WTC11 (cell line): ENCODE data around the gene PTX4. TPM values are rescaled to one million over a fixed set of nuclear protein-coding genes. Genes with fewer than 3 reads are reported as not detected.

Experiments used
- ATAC-seq: fragments of 200-7000 bp; cut with Tn5 transposase; 2 replicates; pipeline ENCODE4 v1.10.0; 2021; ENCODE audit warnings: mild to moderate bottlenecking, moderate library complexity
- CTCF ChIA-PET: fragments of 300-600 bp; sonication (Branson Sonifier 250); formaldehyde crosslinking; loops from one replicate; lab custom pipeline; 2021; ENCODE audit warnings: antibody characterized with exemption; lab: Charles Lee
- POLR2A ChIA-PET: fragments of 350-600 bp; sonication (Branson Sonifier 250); formaldehyde crosslinking; loops from one replicate; lab custom pipeline; 2021; ENCODE audit warnings: antibody characterized with exemption; lab: Charles Lee
- DNase-seq: peaks from one replicate; pipeline ENCODE4 v3.0.0; 2021; ENCODE audit warnings: low spot score
- H3K27ac Mint-ChIP-seq: 2 replicates; pipeline ENCODE4 v1.8.0; 2021; ENCODE audit warnings: mixed read lengths
- H3K27me3 Mint-ChIP-seq: 2 replicates; pipeline ENCODE4 v1.8.0; 2021; ENCODE audit warnings: low read depth, mild to moderate bottlenecking, moderate library complexity, mixed read lengths
- H3K36me3 Mint-ChIP-seq: 2 replicates; pipeline ENCODE4 v1.8.0; 2021; ENCODE audit warnings: mixed read lengths
- H3K4me1 Mint-ChIP-seq: 2 replicates; pipeline ENCODE4 v1.8.0; 2022; ENCODE audit warnings: mixed read lengths
- H3K4me3 Mint-ChIP-seq: 2 replicates; pipeline ENCODE4 v1.8.0; 2021; ENCODE audit warnings: mild to moderate bottlenecking, moderate library complexity, mixed read lengths
- H3K9me3 Mint-ChIP-seq: 2 replicates; pipeline ENCODE4 v1.8.0; 2021; ENCODE audit warnings: mixed read lengths
- AR ChIP-seq: fragments of 250-450 bp; sonication (Bioruptor Pico); IDR thresholded peaks from 2 replicates; pipeline ENCODE4 v1.9.0; 2021; ENCODE audit warnings: mild to moderate bottlenecking
- ATF1 ChIP-seq: sonication (generic); formaldehyde crosslinking; IDR thresholded peaks from 2 replicates; pipeline ENCODE4 v1.8.1; 2023; ENCODE audit warnings: mild to moderate bottlenecking, moderate library complexity, missing genetic modification reagents
- EMX1 ChIP-seq: fragments of 250-450 bp; sonication (Bioruptor Pico); IDR thresholded peaks from 2 replicates; pipeline ENCODE4 v1.8.0; 2021; ENCODE audit warnings: mild to moderate bottlenecking
- ERG ChIP-seq: fragments of 250-450 bp; sonication (Bioruptor Pico); IDR thresholded peaks from 2 replicates; pipeline ENCODE4 v1.8.0; 2021; ENCODE audit warnings: mild to moderate bottlenecking
- GABPB1 ChIP-seq: sonication (generic); formaldehyde crosslinking; IDR thresholded peaks from 2 replicates; pipeline ENCODE4 v1.8.1; 2023; ENCODE audit warnings: mild to moderate bottlenecking, missing genetic modification reagents
- GRHL2 ChIP-seq: fragments of 250-450 bp; sonication (Bioruptor Pico); IDR thresholded peaks from 2 replicates; pipeline ENCODE4 v1.8.0; 2022; ENCODE audit warnings: mild to moderate bottlenecking, moderate library complexity; ENCODE audit not compliant: insufficient replicate concordance, severe bottlenecking
- KAT7 ChIP-seq: sonication (generic); formaldehyde crosslinking; IDR thresholded peaks from 2 replicates; pipeline ENCODE4 v1.8.1; 2023; ENCODE audit warnings: missing genetic modification reagents, mild to moderate bottlenecking, borderline replicate concordance
- MYBL2 ChIP-seq: sonication (generic); formaldehyde crosslinking; IDR thresholded peaks from 2 replicates; pipeline ENCODE4 v1.8.1; 2023; ENCODE audit warnings: mild to moderate bottlenecking, moderate library complexity, missing genetic modification reagents
- NFYB ChIP-seq: sonication (generic); formaldehyde crosslinking; conservative IDR thresholded peaks from 2 replicates; pipeline ENCODE4 v1.8.0; 2022; ENCODE audit warnings: low read depth, missing genetic modification reagents
- SMAD3 ChIP-seq: sonication (generic); formaldehyde crosslinking; IDR thresholded peaks from 2 replicates; pipeline ENCODE4 v1.8.0; 2022; ENCODE audit warnings: missing genetic modification reagents, mild to moderate bottlenecking, borderline replicate concordance
- SOX15 ChIP-seq: fragments of 250-450 bp; sonication (Bioruptor Pico); IDR thresholded peaks from 2 replicates; pipeline ENCODE4 v1.9.0; 2021; ENCODE audit warnings: mild to moderate bottlenecking
- total RNA-seq: library from RNA; stranded (reverse); gene quantifications from 3 replicates; pipeline ENCODE4 v1.2.3, GENCODE V29; 2021
- TF ChIP-seq, protein P1 (sequence below): sonication (generic); formaldehyde crosslinking; IDR thresholded peaks from 2 replicates; pipeline ENCODE4 v1.8.1; 2022; ENCODE audit warnings: low read depth, mild to moderate bottlenecking, moderate library complexity, missing genetic modification reagents, borderline replicate concordance
- TF ChIP-seq, protein P2 (sequence below): sonication (generic); formaldehyde crosslinking; IDR thresholded peaks from 2 replicates; pipeline ENCODE4 v1.8.1; 2023; ENCODE audit warnings: mild to moderate bottlenecking, missing genetic modification reagents, moderate library complexity
- TF ChIP-seq, protein P3 (sequence below): sonication (generic); formaldehyde crosslinking; IDR thresholded peaks from 2 replicates; pipeline ENCODE4 v1.8.1; 2023; ENCODE audit warnings: mild to moderate bottlenecking, missing genetic modification reagents, borderline replicate concordance
- TF ChIP-seq, protein P4 (sequence below): sonication (generic); formaldehyde crosslinking; IDR thresholded peaks from 2 replicates; pipeline ENCODE4 v1.8.1; 2022; ENCODE audit warnings: low read depth, missing genetic modification reagents, borderline replicate concordance
- TF ChIP-seq, protein P5 (sequence below): sonication (generic); formaldehyde crosslinking; conservative IDR thresholded peaks from 2 replicates; pipeline ENCODE4 v1.8.1; 2023; ENCODE audit warnings: mild to moderate bottlenecking, low read depth, missing genetic modification reagents, moderate library complexity
- TF ChIP-seq, protein P6 (sequence below): sonication (generic); formaldehyde crosslinking; IDR thresholded peaks from 2 replicates; pipeline ENCODE4 v1.8.0; 2022; ENCODE audit warnings: mild to moderate bottlenecking, missing genetic modification reagents
- TF ChIP-seq, protein P7 (sequence below): sonication (generic); formaldehyde crosslinking; IDR thresholded peaks from 2 replicates; pipeline ENCODE4 v1.8.1; 2023; ENCODE audit warnings: mild to moderate bottlenecking, moderate library complexity, missing genetic modification reagents

PTX4 gene
- total RNA-seq, 1 experiment from 2014 or later, result 0.26 TPM

GRCh38 chr16:1537763-1538289, 49.1 kb upstream of the PTX4 start:
- no peak overlapping the region for H3K4me3 Mint-ChIP-seq
- H3K27me3 Mint-ChIP-seq, result no peaks in the 10 kb centered on the region
- H3K27ac Mint-ChIP-seq, result no peak overlapping the region
- no peaks in the 10 kb centered on the region for H3K9me3 Mint-ChIP-seq
- ATAC-seq (no peak), DNase-seq (no peak)
- no peak for TF ChIP-seq GRHL2
- TF ChIP-seq, protein P1, sequence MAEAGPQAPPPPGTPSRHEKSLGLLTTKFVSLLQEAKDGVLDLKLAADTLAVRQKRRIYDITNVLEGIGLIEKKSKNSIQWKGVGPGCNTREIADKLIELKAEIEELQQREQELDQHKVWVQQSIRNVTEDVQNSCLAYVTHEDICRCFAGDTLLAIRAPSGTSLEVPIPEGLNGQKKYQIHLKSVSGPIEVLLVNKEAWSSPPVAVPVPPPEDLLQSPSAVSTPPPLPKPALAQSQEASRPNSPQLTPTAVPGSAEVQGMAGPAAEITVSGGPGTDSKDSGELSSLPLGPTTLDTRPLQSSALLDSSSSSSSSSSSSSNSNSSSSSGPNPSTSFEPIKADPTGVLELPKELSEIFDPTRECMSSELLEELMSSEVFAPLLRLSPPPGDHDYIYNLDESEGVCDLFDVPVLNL (CRISPR knock-in tag), result no peak
- TF ChIP-seq ATF1 (CRISPR knock-in tag), result no peak
- TF ChIP-seq AR (CRISPR knock-in tag), result no peak
- TF ChIP-seq, protein P2, sequence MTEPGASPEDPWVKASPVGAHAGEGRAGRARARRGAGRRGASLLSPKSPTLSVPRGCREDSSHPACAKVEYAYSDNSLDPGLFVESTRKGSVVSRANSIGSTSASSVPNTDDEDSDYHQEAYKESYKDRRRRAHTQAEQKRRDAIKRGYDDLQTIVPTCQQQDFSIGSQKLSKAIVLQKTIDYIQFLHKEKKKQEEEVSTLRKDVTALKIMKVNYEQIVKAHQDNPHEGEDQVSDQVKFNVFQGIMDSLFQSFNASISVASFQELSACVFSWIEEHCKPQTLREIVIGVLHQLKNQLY (CRISPR knock-in tag), result no peak
- TF ChIP-seq, protein P3, sequence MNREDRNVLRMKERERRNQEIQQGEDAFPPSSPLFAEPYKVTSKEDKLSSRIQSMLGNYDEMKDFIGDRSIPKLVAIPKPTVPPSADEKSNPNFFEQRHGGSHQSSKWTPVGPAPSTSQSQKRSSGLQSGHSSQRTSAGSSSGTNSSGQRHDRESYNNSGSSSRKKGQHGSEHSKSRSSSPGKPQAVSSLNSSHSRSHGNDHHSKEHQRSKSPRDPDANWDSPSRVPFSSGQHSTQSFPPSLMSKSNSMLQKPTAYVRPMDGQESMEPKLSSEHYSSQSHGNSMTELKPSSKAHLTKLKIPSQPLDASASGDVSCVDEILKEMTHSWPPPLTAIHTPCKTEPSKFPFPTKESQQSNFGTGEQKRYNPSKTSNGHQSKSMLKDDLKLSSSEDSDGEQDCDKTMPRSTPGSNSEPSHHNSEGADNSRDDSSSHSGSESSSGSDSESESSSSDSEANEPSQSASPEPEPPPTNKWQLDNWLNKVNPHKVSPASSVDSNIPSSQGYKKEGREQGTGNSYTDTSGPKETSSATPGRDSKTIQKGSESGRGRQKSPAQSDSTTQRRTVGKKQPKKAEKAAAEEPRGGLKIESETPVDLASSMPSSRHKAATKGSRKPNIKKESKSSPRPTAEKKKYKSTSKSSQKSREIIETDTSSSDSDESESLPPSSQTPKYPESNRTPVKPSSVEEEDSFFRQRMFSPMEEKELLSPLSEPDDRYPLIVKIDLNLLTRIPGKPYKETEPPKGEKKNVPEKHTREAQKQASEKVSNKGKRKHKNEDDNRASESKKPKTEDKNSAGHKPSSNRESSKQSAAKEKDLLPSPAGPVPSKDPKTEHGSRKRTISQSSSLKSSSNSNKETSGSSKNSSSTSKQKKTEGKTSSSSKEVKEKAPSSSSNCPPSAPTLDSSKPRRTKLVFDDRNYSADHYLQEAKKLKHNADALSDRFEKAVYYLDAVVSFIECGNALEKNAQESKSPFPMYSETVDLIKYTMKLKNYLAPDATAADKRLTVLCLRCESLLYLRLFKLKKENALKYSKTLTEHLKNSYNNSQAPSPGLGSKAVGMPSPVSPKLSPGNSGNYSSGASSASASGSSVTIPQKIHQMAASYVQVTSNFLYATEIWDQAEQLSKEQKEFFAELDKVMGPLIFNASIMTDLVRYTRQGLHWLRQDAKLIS, result no peak
- no peak for TF ChIP-seq MYBL2 (CRISPR knock-in tag)
- no peak for TF ChIP-seq EMX1
- no peaks in the 10 kb centered on the region for H3K4me1 Mint-ChIP-seq
- POLR2A ChIA-PET, result no interaction called here
- CTCF ChIA-PET, result interaction anchor here (0.7 to 1.6 kb wide), 5 partner anchors 10 to 44 kb away, joined by 3 to 6 read pairs (median 4); no protein-coding TSS in a partner anchor
- no peaks in the 10 kb centered on the region for H3K36me3 Mint-ChIP-seq

DNA sequence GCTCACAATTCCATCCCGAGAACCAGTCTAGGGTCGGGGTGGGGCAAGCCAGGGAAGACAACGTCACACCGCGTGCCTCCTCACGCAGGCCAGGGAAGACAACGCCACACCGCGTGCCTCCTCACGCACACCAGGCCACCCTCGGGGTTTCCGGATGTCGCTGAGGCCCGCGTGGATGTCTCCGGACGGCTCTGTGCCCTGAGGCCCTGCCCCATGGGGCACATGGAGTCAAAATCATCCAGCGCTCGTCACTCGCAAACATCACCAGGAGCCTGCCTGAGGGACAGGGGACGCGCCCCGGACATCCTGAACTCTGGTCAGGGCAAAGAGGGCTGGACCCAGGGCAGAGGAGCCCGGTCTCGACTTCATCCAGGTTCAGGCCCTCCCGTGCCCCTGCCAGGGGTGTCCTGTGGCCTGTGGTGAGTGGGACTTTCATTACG, 48.4 kb upstream of the PTX4 start:
- no peaks in the 10 kb centered on the region for H3K4me1 Mint-ChIP-seq
- ATAC-seq, result no peak
- no peaks in the 10 kb centered on the region for H3K36me3 Mint-ChIP-seq
- H3K27ac Mint-ChIP-seq, result 0 out of 2 replicates have a peak overlapping the region, but pooled peaks have one; percentile 84
- no peak for DNase-seq
- no peaks in the 10 kb centered on the region for H3K9me3 Mint-ChIP-seq
- POLR2A ChIA-PET, result no interaction called here
- CTCF ChIA-PET, result no interaction called here
- H3K27me3 Mint-ChIP-seq, result no peaks in the 10 kb centered on the region
- no peak overlapping the region for H3K4me3 Mint-ChIP-seq
- no peak for TF ChIP-seq GABPB1 (CRISPR knock-in tag)
- TF ChIP-seq SMAD3 (CRISPR knock-in tag), result no peak
- TF ChIP-seq, protein P4, sequence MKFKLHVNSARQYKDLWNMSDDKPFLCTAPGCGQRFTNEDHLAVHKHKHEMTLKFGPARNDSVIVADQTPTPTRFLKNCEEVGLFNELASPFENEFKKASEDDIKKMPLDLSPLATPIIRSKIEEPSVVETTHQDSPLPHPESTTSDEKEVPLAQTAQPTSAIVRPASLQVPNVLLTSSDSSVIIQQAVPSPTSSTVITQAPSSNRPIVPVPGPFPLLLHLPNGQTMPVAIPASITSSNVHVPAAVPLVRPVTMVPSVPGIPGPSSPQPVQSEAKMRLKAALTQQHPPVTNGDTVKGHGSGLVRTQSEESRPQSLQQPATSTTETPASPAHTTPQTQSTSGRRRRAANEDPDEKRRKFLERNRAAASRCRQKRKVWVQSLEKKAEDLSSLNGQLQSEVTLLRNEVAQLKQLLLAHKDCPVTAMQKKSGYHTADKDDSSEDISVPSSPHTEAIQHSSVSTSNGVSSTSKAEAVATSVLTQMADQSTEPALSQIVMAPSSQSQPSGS, result no peak
- TF ChIP-seq, protein P5, sequence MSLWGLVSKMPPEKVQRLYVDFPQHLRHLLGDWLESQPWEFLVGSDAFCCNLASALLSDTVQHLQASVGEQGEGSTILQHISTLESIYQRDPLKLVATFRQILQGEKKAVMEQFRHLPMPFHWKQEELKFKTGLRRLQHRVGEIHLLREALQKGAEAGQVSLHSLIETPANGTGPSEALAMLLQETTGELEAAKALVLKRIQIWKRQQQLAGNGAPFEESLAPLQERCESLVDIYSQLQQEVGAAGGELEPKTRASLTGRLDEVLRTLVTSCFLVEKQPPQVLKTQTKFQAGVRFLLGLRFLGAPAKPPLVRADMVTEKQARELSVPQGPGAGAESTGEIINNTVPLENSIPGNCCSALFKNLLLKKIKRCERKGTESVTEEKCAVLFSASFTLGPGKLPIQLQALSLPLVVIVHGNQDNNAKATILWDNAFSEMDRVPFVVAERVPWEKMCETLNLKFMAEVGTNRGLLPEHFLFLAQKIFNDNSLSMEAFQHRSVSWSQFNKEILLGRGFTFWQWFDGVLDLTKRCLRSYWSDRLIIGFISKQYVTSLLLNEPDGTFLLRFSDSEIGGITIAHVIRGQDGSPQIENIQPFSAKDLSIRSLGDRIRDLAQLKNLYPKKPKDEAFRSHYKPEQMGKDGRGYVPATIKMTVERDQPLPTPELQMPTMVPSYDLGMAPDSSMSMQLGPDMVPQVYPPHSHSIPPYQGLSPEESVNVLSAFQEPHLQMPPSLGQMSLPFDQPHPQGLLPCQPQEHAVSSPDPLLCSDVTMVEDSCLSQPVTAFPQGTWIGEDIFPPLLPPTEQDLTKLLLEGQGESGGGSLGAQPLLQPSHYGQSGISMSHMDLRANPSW, result no peak
- no peak for TF ChIP-seq NFYB (CRISPR knock-in tag)
- no peak for TF ChIP-seq KAT7 (CRISPR knock-in tag)
- TF ChIP-seq, protein P6, sequence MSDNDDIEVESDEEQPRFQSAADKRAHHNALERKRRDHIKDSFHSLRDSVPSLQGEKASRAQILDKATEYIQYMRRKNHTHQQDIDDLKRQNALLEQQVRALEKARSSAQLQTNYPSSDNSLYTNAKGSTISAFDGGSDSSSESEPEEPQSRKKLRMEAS (CRISPR knock-in tag), result no peak
- TF ChIP-seq, protein P7, sequence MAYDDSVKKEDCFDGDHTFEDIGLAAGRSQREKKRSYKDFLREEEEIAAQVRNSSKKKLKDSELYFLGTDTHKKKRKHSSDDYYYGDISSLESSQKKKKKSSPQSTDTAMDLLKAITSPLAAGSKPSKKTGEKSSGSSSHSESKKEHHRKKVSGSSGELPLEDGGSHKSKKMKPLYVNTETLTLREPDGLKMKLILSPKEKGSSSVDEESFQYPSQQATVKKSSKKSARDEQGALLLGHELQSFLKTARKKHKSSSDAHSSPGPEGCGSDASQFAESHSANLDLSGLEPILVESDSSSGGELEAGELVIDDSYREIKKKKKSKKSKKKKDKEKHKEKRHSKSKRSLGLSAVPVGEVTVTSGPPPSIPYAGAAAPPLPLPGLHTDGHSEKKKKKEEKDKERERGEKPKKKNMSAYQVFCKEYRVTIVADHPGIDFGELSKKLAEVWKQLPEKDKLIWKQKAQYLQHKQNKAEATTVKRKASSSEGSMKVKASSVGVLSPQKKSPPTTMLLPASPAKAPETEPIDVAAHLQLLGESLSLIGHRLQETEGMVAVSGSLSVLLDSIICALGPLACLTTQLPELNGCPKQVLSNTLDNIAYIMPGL, result no peak
- no peak for TF ChIP-seq ERG (CRISPR knock-in tag)
- no peak for TF ChIP-seq SOX15 (CRISPR knock-in tag)
